OCI-LY1 (cell line): ENCODE results near the gene MRM2.

Experiments used
- H2AFZ ChIP-seq: fragments of 200-600 bp; sonication (generic), shearing (Covaris generic); 2 replicates; pipeline ENCODE4 v1.6.0; 2014; ENCODE audit warnings: antibody characterized with exemption, mild to moderate bottlenecking, low read length
- H3F3A ChIP-seq: fragments of 200-600 bp; sonication (generic), shearing (Covaris generic); 2 replicates; pipeline ENCODE4 v1.6.0; 2014; ENCODE audit warnings: mild to moderate bottlenecking, antibody characterized with exemption, low read length, moderate library complexity; ENCODE audit not compliant: insufficient read depth
- H3K27ac ChIP-seq: fragments of 200-600 bp; sonication (generic); 2 replicates; pipeline ENCODE4 v1.5.1; 2014; ENCODE audit warnings: low read length, mixed run types, mild to moderate bottlenecking, low read depth; ENCODE audit not compliant: poor library complexity, severe bottlenecking
- H3K27me3 ChIP-seq: fragments of 200-600 bp; sonication (generic); 2 replicates; pipeline ENCODE4 v1.6.0; 2014; ENCODE audit warnings: antibody characterized with exemption, mild to moderate bottlenecking, low read length, moderate library complexity; ENCODE audit not compliant: insufficient read depth
- H3K36me3 ChIP-seq: fragments of 200-600 bp; sonication (generic); 2 replicates; pipeline ENCODE4 v1.6.1; 2014; ENCODE audit warnings: mild to moderate bottlenecking, antibody characterized with exemption, low read length, moderate library complexity, mixed read lengths; ENCODE audit not compliant: insufficient read depth
- H3K4me1 ChIP-seq: fragments of 200-600 bp; sonication (generic); 2 replicates; pipeline ENCODE4 v1.5.1; 2014; ENCODE audit warnings: mild to moderate bottlenecking, low read length, moderate library complexity; ENCODE audit not compliant: insufficient read depth, severe bottlenecking
- H3K4me2 ChIP-seq: fragments of 200-600 bp; sonication (generic), shearing (Covaris generic); 2 replicates; pipeline ENCODE4 v1.6.1; 2014; ENCODE audit warnings: low read length
- H3K4me3 ChIP-seq: fragments of 200-600 bp; sonication (generic); 2 replicates; pipeline ENCODE4 v1.5.1; 2014; ENCODE audit warnings: low read length, low read depth, mild to moderate bottlenecking, mixed read lengths; ENCODE audit not compliant: poor library complexity, severe bottlenecking
- H3K79me2 ChIP-seq: fragments of 200-600 bp; shearing (Covaris generic); 2 replicates; pipeline ENCODE4 v1.6.1; 2016; ENCODE audit warnings: mixed run types, low read length, mixed read lengths; ENCODE audit not compliant: insufficient read depth
- H3K9ac ChIP-seq: fragments of 200-600 bp; sonication (generic), shearing (Covaris generic); 2 replicates; pipeline ENCODE4 v1.6.1; 2014; ENCODE audit warnings: mild to moderate bottlenecking, low read length, mixed read lengths
- H3K9me2 ChIP-seq: fragments of 200-600 bp; sonication (generic), shearing (Covaris generic); 2 replicates; pipeline ENCODE4 v1.6.1; 2014; ENCODE audit warnings: low read depth, mild to moderate bottlenecking, low read length, mixed read lengths
- H3K9me3 ChIP-seq: fragments of 200-600 bp; shearing (Covaris generic); 2 replicates; pipeline ENCODE4 v1.6.1; 2014; ENCODE audit warnings: low read length, mixed read lengths
- H4K20me1 ChIP-seq: fragments of 200-600 bp; sonication (generic), shearing (Covaris generic); 2 replicates; pipeline ENCODE4 v1.6.0; 2016; ENCODE audit warnings: mild to moderate bottlenecking, low read length; ENCODE audit not compliant: insufficient read depth
- EZH2 ChIP-seq: fragments of 200-600 bp; sonication (generic), shearing (Covaris generic); IDR thresholded peaks from 2 replicates; pipeline ENCODE4 v1.8.0; 2017; ENCODE audit warnings: borderline replicate concordance, mixed run types, mild to moderate bottlenecking, antibody characterized with exemption, low read length, moderate library complexity, mixed read lengths
- TF ChIP-seq, protein P1 (sequence below): fragments of 200-600 bp; sonication (generic), shearing (Covaris generic); IDR thresholded peaks from 2 replicates; pipeline ENCODE4 v1.5.1; 2017; ENCODE audit warnings: mild to moderate bottlenecking, antibody characterized with exemption, low read length, moderate library complexity, mixed read lengths

Gene MRM2

DNA sequence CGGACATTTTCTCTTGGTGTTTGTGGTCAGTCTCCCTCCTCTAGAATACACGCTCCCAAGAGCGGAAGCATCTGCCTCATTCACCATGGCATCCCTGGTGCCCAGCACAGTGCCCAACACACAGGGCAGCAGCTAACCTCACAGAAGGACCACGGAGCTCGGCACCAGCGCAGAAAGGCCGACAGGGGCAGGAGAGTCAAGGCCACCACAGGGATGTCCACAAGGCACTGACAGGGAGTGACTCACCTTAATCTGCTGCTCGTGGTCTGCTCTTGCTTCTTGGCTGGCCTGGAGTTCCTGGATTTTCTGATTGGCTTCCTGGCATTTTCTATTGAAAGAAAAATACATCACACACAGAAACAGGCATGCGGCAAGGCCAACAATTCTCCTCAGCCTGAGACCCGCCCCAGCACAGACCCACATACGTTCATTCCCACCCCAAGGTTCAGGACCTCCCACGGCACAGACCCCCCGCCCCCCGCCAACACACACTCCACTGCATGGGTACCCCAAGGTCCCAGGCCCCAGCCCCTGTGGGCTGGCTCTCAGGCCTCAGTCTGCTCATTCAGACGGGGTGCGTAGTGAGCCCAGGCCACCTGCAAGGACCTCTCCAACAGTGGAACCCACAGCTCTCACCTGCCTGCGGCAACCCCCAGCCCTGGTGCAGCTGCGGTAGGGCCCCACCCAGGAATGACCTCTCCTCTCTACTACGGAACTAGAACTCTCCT lies 24.1 kb downstream of the MRM2 start:
- TF ChIP-seq, protein P1, sequence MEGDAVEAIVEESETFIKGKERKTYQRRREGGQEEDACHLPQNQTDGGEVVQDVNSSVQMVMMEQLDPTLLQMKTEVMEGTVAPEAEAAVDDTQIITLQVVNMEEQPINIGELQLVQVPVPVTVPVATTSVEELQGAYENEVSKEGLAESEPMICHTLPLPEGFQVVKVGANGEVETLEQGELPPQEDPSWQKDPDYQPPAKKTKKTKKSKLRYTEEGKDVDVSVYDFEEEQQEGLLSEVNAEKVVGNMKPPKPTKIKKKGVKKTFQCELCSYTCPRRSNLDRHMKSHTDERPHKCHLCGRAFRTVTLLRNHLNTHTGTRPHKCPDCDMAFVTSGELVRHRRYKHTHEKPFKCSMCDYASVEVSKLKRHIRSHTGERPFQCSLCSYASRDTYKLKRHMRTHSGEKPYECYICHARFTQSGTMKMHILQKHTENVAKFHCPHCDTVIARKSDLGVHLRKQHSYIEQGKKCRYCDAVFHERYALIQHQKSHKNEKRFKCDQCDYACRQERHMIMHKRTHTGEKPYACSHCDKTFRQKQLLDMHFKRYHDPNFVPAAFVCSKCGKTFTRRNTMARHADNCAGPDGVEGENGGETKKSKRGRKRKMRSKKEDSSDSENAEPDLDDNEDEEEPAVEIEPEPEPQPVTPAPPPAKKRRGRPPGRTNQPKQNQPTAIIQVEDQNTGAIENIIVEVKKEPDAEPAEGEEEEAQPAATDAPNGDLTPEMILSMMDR = no peak
- TF ChIP-seq EZH2 = no peak
- Histone ChIP-seq H4K20me1 (no peaks in the 10 kb centered on the region), H3K79me2 (no peaks in the 10 kb centered on the region)

DNA sequence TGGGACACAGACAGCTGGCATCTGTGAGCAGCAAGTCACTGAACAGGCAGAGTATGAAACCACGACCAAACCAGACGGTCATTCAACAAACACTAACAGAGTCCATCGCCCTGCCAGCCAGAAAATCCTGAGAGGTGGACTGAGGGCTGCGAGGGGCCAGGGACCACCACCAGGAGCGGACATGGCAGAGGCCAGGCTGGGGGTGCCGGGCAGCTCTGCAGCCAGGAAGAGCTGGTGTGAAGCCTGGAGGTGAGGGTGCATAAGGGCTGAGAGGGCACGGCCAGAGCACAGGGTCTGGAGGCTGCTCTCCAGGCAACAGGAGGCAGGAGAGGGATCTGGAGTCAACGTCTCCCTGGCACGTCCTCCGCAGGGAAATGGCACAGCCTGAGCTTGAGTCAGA lies 24.8 kb downstream of the MRM2 start:
- Histone ChIP-seq H3K27ac (no peak overlapping the region), H4K20me1 (no peaks in the 10 kb centered on the region), H3K4me3 (no peak overlapping the region), H3F3A (no peaks in the 10 kb centered on the region), H3K9me2 (no peaks in the 10 kb centered on the region), H3K9ac (no peak overlapping the region), H3K4me1 (no peaks in the 10 kb centered on the region), H3K9me3 (no peaks in the 10 kb centered on the region), H3K4me2 (no peak overlapping the region), H3K36me3 (peaks cover 80% of the 10 kb centered on the region), H3K27me3 (no peaks in the 10 kb centered on the region), H2AFZ (no peak overlapping the region), H3K79me2 (no peaks in the 10 kb centered on the region)
- TF ChIP-seq, protein P1 = no peak
- TF ChIP-seq EZH2 = no peak

More for the DNA sequence above, 24.1 kb downstream of the MRM2 start:
- no peaks in the 10 kb centered on the region for H3K9me3 ChIP-seq
- no peak overlapping the region for H3K4me3 ChIP-seq
- no peaks in the 10 kb centered on the region for H3K9me2 ChIP-seq
- H3K27me3 ChIP-seq = no peaks in the 10 kb centered on the region
- no peak overlapping the region for H2AFZ ChIP-seq
- no peak overlapping the region for H3K4me2 ChIP-seq
- no peak overlapping the region for H3K27ac ChIP-seq
- H3K36me3 ChIP-seq = peaks cover 80% of the 10 kb centered on the region
- no peak overlapping the region for H3K9ac ChIP-seq
- no peaks in the 10 kb centered on the region for H3F3A ChIP-seq
- H3K4me1 ChIP-seq = no peaks in the 10 kb centered on the region

DNA sequence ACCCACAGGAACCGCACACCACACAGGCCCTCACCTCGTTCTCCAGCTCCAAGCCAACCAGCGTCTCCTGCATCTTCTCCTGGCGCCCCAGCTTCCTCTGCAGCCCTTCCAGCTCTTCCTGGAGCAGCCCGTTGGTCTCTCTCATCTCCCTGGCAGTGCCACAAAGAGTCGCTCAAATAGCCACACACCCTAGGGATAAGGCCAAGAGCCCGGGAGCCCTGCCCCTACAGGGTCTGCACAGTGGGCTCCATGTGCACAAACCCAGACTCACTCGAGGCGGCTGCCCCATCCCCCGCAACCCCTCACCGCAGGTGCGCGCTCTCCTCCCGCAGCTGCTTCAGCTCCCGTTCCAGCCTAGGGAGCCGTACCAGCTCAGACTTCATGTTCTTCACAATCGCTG lies 26.2 kb downstream of the MRM2 start:
- H3K36me3 ChIP-seq = peaks cover 85% of the 10 kb centered on the region
- no peaks in the 10 kb centered on the region for H4K20me1 ChIP-seq

More for the DNA sequence above, 26.2 kb downstream of the MRM2 start:
- Histone ChIP-seq H2AFZ (no peak overlapping the region), H3K9me3 (no peaks in the 10 kb centered on the region), H3K79me2 (no peaks in the 10 kb centered on the region), H3K9me2 (no peaks in the 10 kb centered on the region), H3K27ac (no peak overlapping the region), H3F3A (no peaks in the 10 kb centered on the region), H3K4me2 (no peak overlapping the region), H3K27me3 (no peaks in the 10 kb centered on the region), H3K4me1 (no peaks in the 10 kb centered on the region), H3K4me3 (no peak overlapping the region), H3K9ac (no peak overlapping the region)
- TF ChIP-seq EZH2 = no peak
- TF ChIP-seq, protein P1 = no peak
